CD14-positive monocyte (primary cell): ENCODE data around the gene RDH13. TPM values are rescaled to one million over a fixed set of nuclear protein-coding genes. Genes with fewer than 3 reads are reported as not detected.

Experiments used
- DNase-seq, 3 donors: peaks; one replicate each; pipeline ENCODE4 v3.0.0-alpha.2; 2011 to 2022
- H2AFZ ChIP-seq: 2 replicates; pipeline ENCODE4 v1.6.0; 2012; ENCODE audit warnings: mild to moderate bottlenecking, low read depth, low read length, inconsistent platforms; ENCODE audit not compliant: insufficient read depth, poor library complexity, severe bottlenecking
- H3K27ac ChIP-seq, 2 donors: 1 replicate in 1 of 2; 2 replicates in 1 of 2; pipeline ENCODE4 v1.5.1; 2012 to 2013; ENCODE audit warnings: low read length in 2 of 2, control low read depth in 1 of 2, inconsistent platforms in 1 of 2, low read depth in 1 of 2, mild to moderate bottlenecking in 1 of 2
- H3K27me3 ChIP-seq, 2 donors: one replicate each; pipeline versions ENCODE4 v1.6.0 to v1.6.1; 2011 to 2013; ENCODE audit warnings: low read length in 2 of 2; ENCODE audit not compliant: control insufficient read depth in 2 of 2, insufficient read depth in 2 of 2
- H3K36me3 ChIP-seq, 2 donors: replicated peaks in 1 of 2; 1 replicate in 1 of 2; 2 replicates in 1 of 2; pipeline versions ENCODE4 v1.5.1 to v1.6.1; 2012 to 2013; ENCODE audit warnings: low read length in 2 of 2, control low read depth in 1 of 2, inconsistent platforms in 1 of 2, mild to moderate bottlenecking in 1 of 2; ENCODE audit not compliant: insufficient read depth in 2 of 2, control insufficient read depth in 1 of 2
- H3K4me1 ChIP-seq, 2 donors: 1 replicate in 1 of 2; 2 replicates in 1 of 2; pipeline versions ENCODE4 v1.5.1 to v1.6.1; 2012 to 2013; ENCODE audit warnings: low read length in 2 of 2, control low read depth in 1 of 2, inconsistent platforms in 1 of 2, mild to moderate bottlenecking in 1 of 2, moderate library complexity in 1 of 2; ENCODE audit not compliant: insufficient read depth in 2 of 2, control insufficient read depth in 1 of 2
- H3K4me2 ChIP-seq: replicated peaks from 2 replicates; pipeline ENCODE3; 2012; ENCODE audit warnings: low read length, moderate library complexity, mild to moderate bottlenecking; ENCODE audit not compliant: poor library complexity, severe bottlenecking; ENCODE audit errors: extremely low read depth
- H3K4me3 ChIP-seq, 3 experiments: fragments of 200-600 bp in 1 of 3; sonication (generic) in 1 of 3; replicated peaks in 1 of 3; 1 replicate in 2 of 3; 2 replicates in 1 of 3; pipeline ENCODE4 v1.5.1; 2011 to 2013; ENCODE audit warnings: low read length in 3 of 3, mild to moderate bottlenecking in 3 of 3, control low read depth in 2 of 3, low read depth in 2 of 3, inconsistent platforms in 1 of 3, moderate library complexity in 1 of 3
- H3K79me2 ChIP-seq: 2 replicates; pipeline ENCODE4 v1.6.0; 2012; ENCODE audit warnings: mild to moderate bottlenecking, control low read depth, inconsistent platforms, low read length, moderate library complexity; ENCODE audit not compliant: insufficient read depth
- H3K9ac ChIP-seq: 2 replicates; pipeline ENCODE4 v1.6.0; 2017; ENCODE audit warnings: low read length, mild to moderate bottlenecking; ENCODE audit not compliant: insufficient read depth, poor library complexity, severe bottlenecking
- H3K9me3 ChIP-seq, 2 donors: replicated peaks in 1 of 2; 1 replicate in 1 of 2; 2 replicates in 1 of 2; pipeline versions ENCODE4 v1.5.1 to v1.6.1; 2012 to 2013; ENCODE audit warnings: low read length in 2 of 2, control low read depth in 1 of 2; ENCODE audit not compliant: control insufficient read depth in 1 of 2, insufficient read depth in 1 of 2
- H4K20me1 ChIP-seq: 2 replicates; pipeline ENCODE4 v1.6.0; 2012; ENCODE audit warnings: mild to moderate bottlenecking, low read length, control low read depth, moderate library complexity; ENCODE audit not compliant: insufficient read depth
- H3K27ac Mint-ChIP-seq, 7 donors: one replicate each; pipeline ENCODE4 v1.8.0; 2020; ENCODE audit warnings: mild to moderate bottlenecking in 7 of 7, mixed read lengths in 7 of 7, moderate library complexity in 6 of 7, inconsistent platforms in 2 of 7
- H3K27me3 Mint-ChIP-seq, 3 donors: one replicate each; pipeline ENCODE4 v1.8.0; 2021 to 2022; ENCODE audit warnings: low read depth in 3 of 3, mild to moderate bottlenecking in 3 of 3, mixed read lengths in 3 of 3, moderate library complexity in 3 of 3, inconsistent platforms in 1 of 3
- H3K36me3 Mint-ChIP-seq, 2 donors: one replicate each; pipeline ENCODE4 v1.8.0; 2020; ENCODE audit warnings: mixed read lengths in 2 of 2, inconsistent platforms in 1 of 2, mild to moderate bottlenecking in 1 of 2
- H3K4me1 Mint-ChIP-seq: one replicate; pipeline ENCODE4 v1.8.0; 2020; ENCODE audit warnings: mild to moderate bottlenecking, mixed read lengths
- H3K4me3 Mint-ChIP-seq, 2 donors: one replicate each; pipeline ENCODE4 v1.8.0; 2020; ENCODE audit warnings: mild to moderate bottlenecking in 2 of 2, mixed read lengths in 2 of 2, moderate library complexity in 1 of 2
- H3K9me3 Mint-ChIP-seq, 7 donors: one replicate each; pipeline ENCODE4 v1.8.0; 2020 to 2022; ENCODE audit warnings: mixed read lengths in 7 of 7, mild to moderate bottlenecking in 6 of 7, moderate library complexity in 6 of 7, inconsistent platforms in 2 of 7
- CTCF ChIP-seq: fragments of 200-600 bp; IDR thresholded peaks from one replicate; pipeline ENCODE4 v1.8.0; 2022; ENCODE audit warnings: antibody characterized with exemption, mild to moderate bottlenecking
- WGBS: methylation state at CpG from one replicate; pipeline ENCODE4 v1.1.5; 2013; ENCODE audit warnings: missing lambda C conversion rate; ENCODE audit not compliant: insufficient coverage; 5-methylcytosine and 5-hydroxymethylcytosine counted together
- intact Hi-C, 2 donors: fragments of 100-400 bp; cut with micrococcal nuclease; formaldehyde crosslinking; loops; one replicate each; pipeline versions ENCODE4 v1.15.0 to v1.15.1; 2023
- polyA plus RNA-seq, 3 donors: library from polyadenylated mRNA; depleted of rRNA in 1 of 3; unstranded in 2 of 3; stranded (reverse) in 1 of 3; fragments of 300-500 nt in 2 of 3; fragments of >200 nt in 1 of 3; fragmentation: Illumina TruSeq in 2 of 3; gene quantifications; 1 replicate in 2 of 3; 2 replicates in 1 of 3; pipeline ENCODE4 v1.2.3, GENCODE V29; 2012 to 2021

Gene RDH13
- polyA plus RNA-seq, 3 donors: 1.6 to 4.0 (median 2.3) TPM

- Mint-ChIP-seq H3K27me3 (peaks cover 18 to 23% (median 20%) of the 10 kb centered on the region in 3 donors), H3K36me3 (peaks cover 35 to 66% of the 10 kb centered on the region in 2 donors), H3K9me3 (peaks cover 0 to 12% (median 6%) of the 10 kb centered on the region in 7 donors), H3K4me1 (peaks cover 24% of the 10 kb centered on the region), H3K4me3 (no peak overlapping the region), H3K27ac (no peak overlapping the region)
- Histone ChIP-seq H4K20me1 (peaks cover 79% of the 10 kb centered on the region), H2AFZ (no peak overlapping the region), H3K4me2 (no peak overlapping the region), H3K27me3 (peaks cover 3 to 16% of the 10 kb centered on the region in 2 donors), H3K79me2 (no peaks in the 10 kb centered on the region), H3K36me3 (peaks cover 47 to 59% of the 10 kb centered on the region in 2 donors), H3K4me3 (no peak overlapping the region), H3K9me3 (peaks cover 0 to 4% of the 10 kb centered on the region in 2 donors), H3K27ac (no peak overlapping the region), H3K9ac (no peak overlapping the region), H3K4me1 (peaks cover 15 to 16% of the 10 kb centered on the region in 2 donors)
- 94% methylated on average over 22 of the region's 27 CpGs for WGBS
- no peak for TF ChIP-seq CTCF
- DNase-seq: no peak
- intact Hi-C loops: no loop called here
Observed at GRCh38 chr19:55091955-55092354, 29.0 kb upstream of the RDH13 start.

GRCh38 chr19:55091126-55091910 is 28.4 kb upstream of the RDH13 start:
- 93% methylated on average over 19 of the region's 32 CpGs for WGBS
- H3K79me2 ChIP-seq: no peaks in the 10 kb centered on the region
- peaks cover 26% of the 10 kb centered on the region for H3K4me1 Mint-ChIP-seq
- intact Hi-C loops: no loop called here
- no peak for DNase-seq
- no peak overlapping the region for H3K27ac ChIP-seq
- no peak overlapping the region for H3K4me3 Mint-ChIP-seq
- peaks cover 21 to 29% (median 26%) of the 10 kb centered on the region in 3 donors for H3K27me3 Mint-ChIP-seq
- H3K4me2 ChIP-seq: no peak overlapping the region
- H4K20me1 ChIP-seq: peaks cover 83% of the 10 kb centered on the region
- H2AFZ ChIP-seq: no peak overlapping the region
- peaks cover 18 to 21% of the 10 kb centered on the region in 2 donors for H3K4me1 ChIP-seq
- H3K4me3 ChIP-seq: no peak overlapping the region
- no peak overlapping the region for H3K9ac ChIP-seq
- peaks cover 0 to 14% (median 6%) of the 10 kb centered on the region in 7 donors for H3K9me3 Mint-ChIP-seq
- H3K36me3 Mint-ChIP-seq: peaks cover 35 to 62% of the 10 kb centered on the region in 2 donors
- H3K27ac Mint-ChIP-seq: no peak overlapping the region
- TF ChIP-seq CTCF: no peak
- peaks cover 3 to 22% of the 10 kb centered on the region in 2 donors for H3K27me3 ChIP-seq
- peaks cover 0 to 5% of the 10 kb centered on the region in 2 donors for H3K9me3 ChIP-seq
- H3K36me3 ChIP-seq: peaks cover 44 to 59% of the 10 kb centered on the region in 2 donors
